GM10266 (cell line): ENCODE results near the gene IL24.

Experiments
- DNase-seq: peaks from one replicate; pipeline ENCODE4 v3.0.0; 2012; ENCODE audit errors: extremely low spot score
- CTCF ChIP-seq: IDR thresholded peaks from 2 replicates; pipeline ENCODE4 v1.5.1; 2012; ENCODE audit warnings: mild to moderate bottlenecking, low read depth; ENCODE audit not compliant: control insufficient read depth, insufficient read depth; ENCODE audit errors: missing control alignments

The IL24 gene

GRCh38 chr1:206939841-206940587 is 42.8 kb downstream of the IL24 start:
- DNase-seq, result no peak
- TF ChIP-seq CTCF, result no peak

- no peak for DNase-seq
- TF ChIP-seq CTCF, result no peak
Measured at GRCh38 chr1:206940588-206940936, 43.3 kb downstream of the IL24 start.

- DNase-seq, result no peak
Measured at GRCh38 chr1:206941766-206942418, 44.6 kb downstream of the IL24 start.

GRCh38 chr1:206944703-206945102 is 47.5 kb downstream of the IL24 start:
- DNase-seq, result no peak
- TF ChIP-seq CTCF, result no peak

More at GRCh38 chr1:206941766-206942418, 44.6 kb downstream of the IL24 start:
- TF ChIP-seq CTCF, result no peak

- no peak for TF ChIP-seq CTCF
- DNase-seq, result no peak
Measured at GRCh38 chr1:206945779-206946178, 48.5 kb downstream of the IL24 start.

GRCh38 chr1:206946261-206946660 is 49.0 kb downstream of the IL24 start, which contains the start of gene PIGR:
Gene PIGR, minus strand, starts transcription at chr1:206946466. Its CDS starts 5,935 bp downstream, at chr1:206940531.
- no peak for DNase-seq
- no peak for TF ChIP-seq CTCF

GRCh38 chr1:206947255-206947654 is 50.0 kb downstream of the IL24 start:
- DNase-seq, result no peak
- no peak for TF ChIP-seq CTCF
